Fibroblast of the aortic adventitia (primary cell): ENCODE results near the gene NUP98. TPM values are rescaled to one million over a fixed set of nuclear protein-coding genes. Genes with fewer than 3 reads are reported as not detected.

Experiments used
- DNase-seq: peaks from one replicate; pipeline ENCODE4 v3.0.0-alpha.2; 2010; ENCODE audit warnings: low read depth
- H3K4me3 ChIP-seq: 2 replicates; pipeline ENCODE4 v1.5.1; 2011; ENCODE audit warnings: low read depth, mild to moderate bottlenecking, control low read depth, low read length, moderate library complexity
- total RNA-seq: library from RNA; depleted of rRNA; stranded (reverse); fragments of >200 nt; gene quantifications from 2 replicates; pipeline ENCODE4 v1.2.3, GENCODE V29; 2012; ENCODE audit warnings: low replicate concordance
- TF ChIP-seq, protein P1 (sequence below): IDR thresholded peaks from 2 replicates; pipeline ENCODE4 v1.5.1; 2011; ENCODE audit warnings: mild to moderate bottlenecking, low read length, control low read depth, inconsistent platforms; ENCODE audit not compliant: insufficient read depth

The NUP98 gene
- total RNA-seq, 1 donor: 123 TPM

DNA sequence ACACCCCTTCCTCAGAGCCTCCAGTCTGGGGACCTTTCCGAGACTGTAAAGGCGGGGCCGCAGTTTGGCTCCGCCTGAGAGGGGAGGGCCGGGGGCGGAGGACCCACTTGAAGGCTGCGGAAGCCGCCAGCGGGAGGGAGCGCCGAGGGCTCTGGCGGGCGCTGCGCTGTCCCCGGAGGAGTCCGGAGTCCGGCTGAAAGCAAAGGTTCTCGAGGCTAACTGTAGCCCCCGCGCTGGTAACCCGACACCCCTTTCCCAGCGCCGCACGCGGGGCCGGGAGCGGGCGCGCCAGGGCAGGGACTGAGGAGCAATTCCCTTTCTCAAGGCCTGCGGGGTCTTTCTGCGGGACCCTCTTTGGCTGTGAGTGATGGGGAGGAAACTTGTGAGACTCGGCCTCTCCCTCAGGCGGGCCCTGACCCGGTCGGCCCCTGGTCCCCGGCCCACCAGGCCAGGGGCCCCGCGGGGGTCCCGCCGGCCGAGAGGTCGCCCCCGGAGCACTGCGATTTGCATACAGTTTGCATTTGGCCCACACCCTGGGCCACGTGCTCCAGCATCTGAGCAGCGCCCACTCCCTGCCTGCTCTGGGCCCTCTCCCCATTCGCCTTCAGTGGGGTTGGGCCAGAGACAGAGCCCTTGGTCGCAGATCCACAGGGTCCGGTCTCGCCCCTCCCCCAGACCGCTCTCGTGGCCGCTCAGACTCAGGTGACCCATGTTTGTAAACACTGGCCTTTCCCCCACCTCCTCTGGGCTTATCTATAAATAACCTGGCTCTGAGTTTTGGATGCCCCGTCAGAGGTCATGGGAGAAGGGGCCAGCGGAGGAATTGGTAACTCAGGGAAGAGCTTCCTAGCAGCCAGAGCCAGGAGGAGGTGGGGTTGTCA lies 155.0 kb downstream of the NUP98 start:
- TF ChIP-seq, protein P1, sequence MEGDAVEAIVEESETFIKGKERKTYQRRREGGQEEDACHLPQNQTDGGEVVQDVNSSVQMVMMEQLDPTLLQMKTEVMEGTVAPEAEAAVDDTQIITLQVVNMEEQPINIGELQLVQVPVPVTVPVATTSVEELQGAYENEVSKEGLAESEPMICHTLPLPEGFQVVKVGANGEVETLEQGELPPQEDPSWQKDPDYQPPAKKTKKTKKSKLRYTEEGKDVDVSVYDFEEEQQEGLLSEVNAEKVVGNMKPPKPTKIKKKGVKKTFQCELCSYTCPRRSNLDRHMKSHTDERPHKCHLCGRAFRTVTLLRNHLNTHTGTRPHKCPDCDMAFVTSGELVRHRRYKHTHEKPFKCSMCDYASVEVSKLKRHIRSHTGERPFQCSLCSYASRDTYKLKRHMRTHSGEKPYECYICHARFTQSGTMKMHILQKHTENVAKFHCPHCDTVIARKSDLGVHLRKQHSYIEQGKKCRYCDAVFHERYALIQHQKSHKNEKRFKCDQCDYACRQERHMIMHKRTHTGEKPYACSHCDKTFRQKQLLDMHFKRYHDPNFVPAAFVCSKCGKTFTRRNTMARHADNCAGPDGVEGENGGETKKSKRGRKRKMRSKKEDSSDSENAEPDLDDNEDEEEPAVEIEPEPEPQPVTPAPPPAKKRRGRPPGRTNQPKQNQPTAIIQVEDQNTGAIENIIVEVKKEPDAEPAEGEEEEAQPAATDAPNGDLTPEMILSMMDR: no peak
- peak; percentile 66 for DNase-seq

DNA sequence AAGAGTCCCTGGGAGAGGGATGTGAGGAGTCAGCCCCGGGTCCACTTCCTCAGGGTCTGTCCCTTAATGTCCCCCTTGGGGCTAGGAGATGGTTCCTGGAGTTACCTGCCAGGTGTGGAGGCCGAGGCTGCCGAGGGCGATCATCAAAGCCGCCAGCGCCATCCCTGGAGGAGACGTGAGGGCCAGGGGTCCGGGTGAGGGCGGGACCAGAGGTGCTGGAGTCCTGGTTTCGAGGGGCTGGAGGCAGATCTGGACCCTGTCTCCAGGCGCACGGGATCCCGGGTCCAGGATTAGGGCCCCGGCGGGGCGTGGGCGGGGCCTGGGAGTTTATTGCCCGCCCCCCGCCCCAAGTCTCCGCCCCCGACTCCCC lies 155.7 kb downstream of the NUP98 start, which contains the start of gene ART5:
Gene ART5, minus strand, starts transcription at position 292 of the 370 bp plus-strand sequence. Its CDS starts 130 bp downstream, at position 162.
- no peak for DNase-seq
- TF ChIP-seq, protein P1: no peak
- peak within 1 kb of the TSS; percentile 60 for H3K4me3 ChIP-seq

More for the DNA sequence above, 155.0 kb downstream of the NUP98 start:
- peak overlapping the region; percentile 60 for H3K4me3 ChIP-seq

DNA sequence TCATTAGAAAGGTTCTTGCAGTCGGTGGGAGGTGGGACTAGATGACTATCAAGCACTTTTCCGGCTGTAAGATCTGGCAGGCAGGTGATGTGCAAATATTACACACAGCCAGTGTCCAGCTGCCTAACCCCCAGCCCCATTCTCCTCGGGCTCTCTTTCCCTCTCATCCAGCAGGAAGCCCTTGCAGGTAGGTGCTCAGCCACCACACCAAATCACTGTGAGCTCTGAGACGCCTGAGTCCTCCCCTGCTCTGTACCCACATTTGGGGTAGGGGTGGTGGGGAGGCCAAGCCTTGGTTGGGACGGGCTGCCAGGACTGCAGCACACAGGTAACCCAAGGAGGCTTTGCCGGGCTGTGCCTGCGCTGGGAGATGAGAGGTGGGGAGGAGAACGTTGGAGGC lies 156.2 kb downstream of the NUP98 start:
- TF ChIP-seq, protein P1: no peak
- DNase-seq: no peak
- H3K4me3 ChIP-seq: no peak overlapping the region

DNA sequence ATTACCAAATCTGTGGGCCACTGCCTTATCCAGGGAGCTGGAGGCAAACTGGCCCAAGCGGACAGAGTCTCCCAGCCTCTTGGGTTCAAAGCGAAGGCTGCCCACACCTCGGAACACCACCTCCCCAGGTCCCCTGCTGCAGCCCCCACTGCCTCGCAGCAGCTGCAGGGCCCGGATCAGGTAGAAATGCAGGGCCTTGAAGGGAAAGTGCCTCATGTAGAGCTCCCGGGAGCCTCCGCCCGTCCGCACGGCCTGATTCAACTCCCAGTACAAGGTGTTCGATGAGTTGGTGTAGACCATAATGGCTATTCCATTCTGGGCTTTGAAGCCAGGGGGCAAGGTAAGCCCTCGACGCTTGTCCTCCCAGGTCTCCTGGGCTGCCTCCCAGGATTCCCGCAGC lies 157.5 kb downstream of the NUP98 start:
- DNase-seq: no peak
- TF ChIP-seq, protein P1: no peak
- H3K4me3 ChIP-seq: no peak overlapping the region

DNA sequence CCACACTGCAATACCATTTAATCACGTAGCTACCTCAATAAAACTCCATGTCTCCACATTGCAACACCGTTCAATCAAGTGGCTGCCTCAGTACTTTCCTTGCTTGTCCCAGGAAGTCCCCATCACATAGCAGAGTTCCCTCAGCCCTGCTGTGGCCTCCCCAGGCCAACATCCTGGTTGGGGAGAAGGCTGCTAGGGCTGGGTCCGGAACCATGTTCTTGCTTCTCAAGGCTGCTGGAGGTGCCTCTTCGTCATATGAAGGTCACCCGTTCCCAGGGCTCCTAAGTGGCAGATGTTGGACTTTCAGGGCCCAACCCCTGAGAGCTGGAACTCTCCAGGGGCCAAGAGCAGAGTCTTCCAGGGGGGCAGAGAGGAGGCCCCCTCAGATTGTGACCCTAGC lies 158.8 kb downstream of the NUP98 start:
- DNase-seq: no peak
- TF ChIP-seq, protein P1: no peak
- no peak overlapping the region for H3K4me3 ChIP-seq

DNA sequence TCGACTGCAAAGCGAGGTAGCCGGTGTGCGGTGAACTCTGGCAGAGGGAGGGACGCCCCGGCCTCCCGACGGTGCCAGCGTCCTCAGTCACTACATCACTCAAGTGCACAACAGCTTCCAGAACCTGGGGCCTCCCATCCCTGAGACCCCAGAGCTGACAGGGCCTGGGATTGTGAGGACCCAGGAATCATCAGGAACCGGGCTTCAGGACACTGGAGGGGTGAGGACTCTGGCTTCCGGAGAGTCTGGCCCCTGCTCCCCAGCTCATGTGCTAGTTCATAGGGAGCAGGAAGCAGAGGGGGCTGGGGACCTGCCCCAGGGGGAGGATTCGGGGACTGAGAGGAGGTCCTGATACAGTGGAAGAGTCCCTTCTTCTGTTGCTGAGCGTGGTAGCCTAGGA lies 160.2 kb downstream of the NUP98 start:
- TF ChIP-seq, protein P1: no peak
- DNase-seq: no peak
- H3K4me3 ChIP-seq: no peak overlapping the region
